Cardiac muscle cell (in vitro differentiated cells and primary cell): ENCODE results near the gene XCR1. TPM values are rescaled to one million over a fixed set of nuclear protein-coding genes. Genes with fewer than 3 reads are reported as not detected.

ENCODE experiments used
- DNase-seq, 2 donors: peaks; one replicate each; pipeline versions ENCODE4 v3.0.0 to v3.0.0-alpha.2; 2010 to 2017; ENCODE audit warnings: low read depth in 1 of 2, low spot score in 1 of 2
- H3K27ac ChIP-seq: fragments of 200-600 bp; sonication (generic); 2 replicates; pipeline ENCODE4 v1.5.1; 2016
- H3K27me3 ChIP-seq: fragments of 200-600 bp; sonication (generic); 2 replicates; pipeline ENCODE4 v1.6.0; 2016; ENCODE audit warnings: control low read depth
- H3K36me3 ChIP-seq: fragments of 200-600 bp; sonication (generic); 2 replicates; pipeline ENCODE4 v1.5.1; 2016; ENCODE audit warnings: control low read depth
- H3K4me1 ChIP-seq: fragments of 200-600 bp; sonication (generic); 2 replicates; pipeline ENCODE4 v1.8.1; 2017; ENCODE audit warnings: low read depth, mild to moderate bottlenecking, mixed run types
- H3K4me3 ChIP-seq: fragments of 200-600 bp; sonication (generic); 2 replicates; pipeline ENCODE4 v1.5.1; 2016; ENCODE audit warnings: mild to moderate bottlenecking
- H3K9me3 ChIP-seq: fragments of 200-600 bp; sonication (generic); 2 replicates; pipeline ENCODE4 v1.5.1; 2017; ENCODE audit warnings: low read depth, mild to moderate bottlenecking, control low read depth
- polyA plus RNA-seq: library from polyadenylated mRNA; unstranded; fragments of >200 nt; fragmentation: Nextera tagmentation; extraction: Ambion mirVana; gene quantifications from 2 replicates; pipeline ENCODE4 v1.2.1, GENCODE V29; 2016
- total RNA-seq: library from RNA; depleted of rRNA; stranded (reverse); fragments of >200 nt; gene quantifications from 2 replicates; pipeline ENCODE4 v1.2.3, GENCODE V29; 2016
- TF ChIP-seq, protein P1 (sequence below): IDR thresholded peaks from 2 replicates; pipeline ENCODE4 v1.5.1; 2012; ENCODE audit warnings: low read depth, mild to moderate bottlenecking, low read length

The XCR1 gene
- total and polyA plus RNA-seq, 2 experiments from 2014 or later = not detected

DNA sequence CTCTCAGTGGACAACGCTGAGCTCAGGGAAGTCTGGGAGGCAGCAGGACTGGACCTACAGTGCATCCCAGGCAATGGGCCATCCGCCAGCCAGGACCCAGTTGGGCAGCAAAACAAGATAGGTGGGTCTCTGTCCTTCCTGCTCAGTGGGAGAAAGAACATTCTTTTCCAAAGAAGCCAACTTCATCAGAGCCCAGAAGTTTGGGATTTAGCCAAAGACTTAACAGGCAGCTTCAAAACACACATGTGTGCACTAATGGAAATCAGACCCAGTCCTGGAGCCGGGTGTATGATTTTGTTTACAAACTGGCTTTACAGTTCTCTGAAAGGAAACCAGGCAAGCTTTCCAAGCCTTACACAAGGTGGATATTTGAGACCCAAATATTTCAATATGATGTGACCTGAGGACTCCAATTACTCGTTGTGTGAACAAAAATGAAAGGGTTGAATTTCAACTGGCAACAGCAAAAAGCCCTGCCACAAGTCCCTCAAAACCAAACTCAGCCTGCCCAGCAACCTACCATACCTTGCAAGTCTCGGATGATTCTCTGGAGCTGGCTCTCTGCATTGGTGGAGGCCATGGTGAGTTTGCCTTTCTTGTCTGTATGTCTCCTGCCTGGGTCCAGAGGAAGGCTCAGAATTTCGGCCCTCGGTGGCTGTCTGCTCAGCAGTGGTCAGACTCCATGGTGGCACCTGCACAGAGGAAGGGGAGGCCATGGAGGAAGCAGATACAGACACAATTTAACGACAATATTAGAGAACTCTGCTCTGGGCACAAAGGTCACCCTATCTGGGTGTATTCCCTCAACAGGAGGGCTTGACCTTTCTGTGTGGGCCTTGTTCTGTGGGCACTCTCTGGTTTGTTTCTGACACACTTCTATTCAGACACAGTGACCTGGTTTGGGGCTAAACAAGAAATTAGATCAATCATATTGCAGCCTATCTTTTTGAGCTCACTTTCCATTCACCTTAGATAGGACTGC lies 42.7 kb downstream of the XCR1 start:
- peaks cover 90% of the 10 kb centered on the region for H3K4me1 ChIP-seq
- peak in 1 of 2 donors; percentile 40 for DNase-seq
- H3K4me3 ChIP-seq = no peak overlapping the region
- peak overlapping the region; percentile 34 for H3K27ac ChIP-seq
- no peaks in the 10 kb centered on the region for H3K27me3 ChIP-seq
- TF ChIP-seq, protein P1, sequence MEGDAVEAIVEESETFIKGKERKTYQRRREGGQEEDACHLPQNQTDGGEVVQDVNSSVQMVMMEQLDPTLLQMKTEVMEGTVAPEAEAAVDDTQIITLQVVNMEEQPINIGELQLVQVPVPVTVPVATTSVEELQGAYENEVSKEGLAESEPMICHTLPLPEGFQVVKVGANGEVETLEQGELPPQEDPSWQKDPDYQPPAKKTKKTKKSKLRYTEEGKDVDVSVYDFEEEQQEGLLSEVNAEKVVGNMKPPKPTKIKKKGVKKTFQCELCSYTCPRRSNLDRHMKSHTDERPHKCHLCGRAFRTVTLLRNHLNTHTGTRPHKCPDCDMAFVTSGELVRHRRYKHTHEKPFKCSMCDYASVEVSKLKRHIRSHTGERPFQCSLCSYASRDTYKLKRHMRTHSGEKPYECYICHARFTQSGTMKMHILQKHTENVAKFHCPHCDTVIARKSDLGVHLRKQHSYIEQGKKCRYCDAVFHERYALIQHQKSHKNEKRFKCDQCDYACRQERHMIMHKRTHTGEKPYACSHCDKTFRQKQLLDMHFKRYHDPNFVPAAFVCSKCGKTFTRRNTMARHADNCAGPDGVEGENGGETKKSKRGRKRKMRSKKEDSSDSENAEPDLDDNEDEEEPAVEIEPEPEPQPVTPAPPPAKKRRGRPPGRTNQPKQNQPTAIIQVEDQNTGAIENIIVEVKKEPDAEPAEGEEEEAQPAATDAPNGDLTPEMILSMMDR = no peak
- no peaks in the 10 kb centered on the region for H3K9me3 ChIP-seq
- H3K36me3 ChIP-seq = peaks cover 13% of the 10 kb centered on the region

DNA sequence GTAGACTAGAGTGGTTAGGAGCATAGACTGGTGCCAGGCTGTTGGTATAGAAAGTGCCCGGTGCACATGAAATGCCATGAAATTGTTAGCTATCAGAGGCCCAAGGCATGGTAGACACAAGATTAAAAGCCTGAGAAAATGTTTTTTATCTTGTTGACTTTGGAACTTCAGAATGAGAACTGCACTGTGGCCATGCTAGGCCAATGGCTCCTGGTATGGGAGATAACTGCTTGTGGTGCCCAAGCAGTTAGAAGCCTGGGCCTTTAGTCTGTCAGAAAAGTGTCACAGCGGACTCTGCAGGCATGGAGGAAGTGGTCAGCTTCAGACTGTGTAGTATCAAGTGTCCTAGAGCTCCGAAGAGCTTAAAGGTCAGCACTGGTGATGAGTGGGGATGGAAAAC lies 43.5 kb downstream of the XCR1 start:
- peaks cover 82% of the 10 kb centered on the region for H3K4me1 ChIP-seq
- H3K36me3 ChIP-seq = peaks cover 20% of the 10 kb centered on the region
- no peak overlapping the region for H3K4me3 ChIP-seq
- peak overlapping the region; percentile 34 for H3K27ac ChIP-seq
- H3K9me3 ChIP-seq = no peaks in the 10 kb centered on the region
- no peaks in the 10 kb centered on the region for H3K27me3 ChIP-seq
- TF ChIP-seq, protein P1 = no peak
- no peak for DNase-seq

DNA sequence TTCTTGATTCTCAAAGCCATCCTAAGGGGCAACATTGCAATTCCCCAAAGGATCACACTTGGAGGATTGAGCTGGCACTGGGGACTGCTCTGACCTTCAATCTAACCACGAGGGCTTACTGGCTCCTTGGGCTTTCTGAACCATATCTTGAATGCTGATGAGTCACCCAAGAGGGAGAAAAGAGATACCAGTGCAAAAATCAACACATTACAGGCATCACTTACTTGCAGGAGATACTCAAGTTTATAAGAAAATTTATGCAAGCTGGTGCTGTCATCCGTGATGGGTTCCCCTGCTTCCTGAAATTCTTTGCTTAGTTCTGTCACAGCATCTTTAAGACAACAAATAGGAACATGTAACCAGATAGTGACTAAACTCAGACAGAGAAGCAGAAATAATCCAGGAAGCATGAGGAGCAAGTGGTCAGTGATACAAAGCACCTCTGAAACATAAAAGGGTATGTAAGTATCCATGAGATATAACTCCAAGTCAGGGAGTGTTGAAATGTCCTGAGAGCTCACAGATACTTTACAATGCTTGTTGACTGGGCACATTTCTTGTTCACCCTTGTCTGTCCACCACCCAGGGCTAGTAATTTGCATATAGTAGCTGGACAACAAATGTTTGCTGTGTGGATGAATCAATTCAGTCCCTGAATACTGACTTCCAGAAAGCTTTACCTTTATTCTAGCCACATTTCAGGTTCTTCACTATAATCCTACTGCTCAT lies 45.8 kb downstream of the XCR1 start:
- H3K4me3 ChIP-seq = no peak overlapping the region
- peaks cover 59% of the 10 kb centered on the region for H3K4me1 ChIP-seq
- H3K27me3 ChIP-seq = no peaks in the 10 kb centered on the region
- no peak overlapping the region for H3K27ac ChIP-seq
- H3K36me3 ChIP-seq = peaks cover 34% of the 10 kb centered on the region
- TF ChIP-seq, protein P1 = no peak
- DNase-seq = peak; percentile 46 to 55
- no peaks in the 10 kb centered on the region for H3K9me3 ChIP-seq

DNA sequence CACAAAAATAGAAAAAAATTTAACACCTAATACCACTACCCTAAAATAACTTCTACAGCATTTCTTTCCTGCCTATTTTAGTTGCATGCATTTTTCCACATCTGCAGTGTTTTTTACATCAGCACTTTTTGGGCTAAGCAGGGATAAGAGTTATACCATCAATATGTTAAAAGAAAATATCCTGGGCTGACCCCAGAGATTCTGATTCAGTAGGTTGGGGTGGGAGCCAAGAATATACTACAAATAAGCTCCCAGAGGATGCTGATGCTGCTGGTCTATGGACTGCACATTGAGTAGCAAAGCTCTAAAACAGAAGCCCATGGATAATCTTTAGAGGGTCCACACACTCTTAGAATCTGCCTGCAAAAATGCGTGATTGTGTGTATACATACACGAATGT lies 46.5 kb downstream of the XCR1 start:
- no peak for DNase-seq
- TF ChIP-seq, protein P1 = no peak
- Histone ChIP-seq H3K4me3 (no peak overlapping the region), H3K27me3 (no peaks in the 10 kb centered on the region), H3K36me3 (peaks cover 36% of the 10 kb centered on the region), H3K27ac (no peak overlapping the region), H3K4me1 (peaks cover 52% of the 10 kb centered on the region), H3K9me3 (no peaks in the 10 kb centered on the region)

DNA sequence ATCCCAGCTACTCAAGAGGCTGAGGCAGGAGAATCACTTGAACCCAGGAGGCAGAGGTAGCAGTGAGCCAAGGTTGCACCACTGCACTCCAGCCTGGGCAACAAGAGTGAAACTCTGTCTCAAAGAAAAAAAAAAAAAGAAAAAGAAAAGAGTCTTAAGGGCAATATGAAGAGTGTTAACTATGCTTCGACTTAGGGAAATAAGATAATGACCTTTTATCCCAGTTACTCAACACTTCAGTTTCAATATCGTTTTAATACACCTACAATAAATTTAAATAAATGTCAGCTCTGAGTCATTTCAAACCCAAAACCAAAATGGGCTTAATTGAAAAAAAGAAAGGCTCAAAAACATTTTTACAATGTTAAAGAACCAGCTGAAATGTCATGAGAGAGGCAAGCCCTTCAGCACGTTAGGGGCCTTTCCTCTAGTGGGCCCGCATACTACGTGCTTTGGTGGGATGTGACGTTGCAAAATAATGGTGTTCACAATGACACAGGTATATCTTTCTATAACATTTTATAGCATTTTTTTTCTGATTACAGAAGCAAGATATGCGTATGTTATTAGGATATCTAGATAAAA lies 47.0 kb downstream of the XCR1 start:
- H3K36me3 ChIP-seq = peaks cover 36% of the 10 kb centered on the region
- TF ChIP-seq, protein P1 = no peak

More for the DNA sequence above, 47.0 kb downstream of the XCR1 start:
- no peak for DNase-seq
- H3K4me3 ChIP-seq = no peak overlapping the region
- H3K27me3 ChIP-seq = no peaks in the 10 kb centered on the region
- peaks cover 47% of the 10 kb centered on the region for H3K4me1 ChIP-seq
- H3K9me3 ChIP-seq = no peaks in the 10 kb centered on the region
- no peak overlapping the region for H3K27ac ChIP-seq
